HEK293 (cell line): ENCODE results near the gene CSMD2.

Experiments used
- ATF2 ChIP-seq: fragments of 450-650 bp; formaldehyde crosslinking; IDR thresholded peaks from 2 replicates; pipeline ENCODE4 v1.5.1; 2016; ENCODE audit warnings: missing biosample characterization, missing genetic modification characterization, low read depth
- GLIS1 ChIP-seq: fragments of 450-650 bp; formaldehyde crosslinking; IDR thresholded peaks from 2 replicates; pipeline ENCODE4 v1.5.1; 2016; ENCODE audit warnings: missing biosample characterization, missing genetic modification characterization
- INSM2 ChIP-seq: fragments of 450-650 bp; formaldehyde crosslinking; IDR thresholded peaks from 2 replicates; pipeline ENCODE4 v1.5.1; 2016; ENCODE audit warnings: missing biosample characterization, missing genetic modification characterization
- KLF9 ChIP-seq: fragments of 450-650 bp; formaldehyde crosslinking; IDR thresholded peaks from 2 replicates; pipeline ENCODE4 v1.5.1; 2016; ENCODE audit warnings: missing biosample characterization, missing genetic modification characterization, low read depth
- PATZ1 ChIP-seq: fragments of 450-650 bp; formaldehyde crosslinking; IDR thresholded peaks from 2 replicates; pipeline ENCODE4 v1.5.1; 2016; ENCODE audit warnings: missing biosample characterization, missing genetic modification characterization
- SCRT1 ChIP-seq: fragments of 450-650 bp; formaldehyde crosslinking; IDR thresholded peaks from 2 replicates; pipeline ENCODE4 v1.5.1; 2016; ENCODE audit warnings: missing biosample characterization, missing genetic modification characterization, borderline replicate concordance
- ZBTB26 ChIP-seq: fragments of 450-650 bp; formaldehyde crosslinking; optimal IDR thresholded peaks from 2 replicates; pipeline ENCODE3; 2016; ENCODE audit warnings: missing biosample characterization, mild to moderate bottlenecking, missing genetic modification characterization
- ZNF140 ChIP-seq: fragments of 450-650 bp; formaldehyde crosslinking; IDR thresholded peaks from 2 replicates; pipeline ENCODE4 v1.5.1; 2016; ENCODE audit warnings: missing biosample characterization, missing genetic modification characterization
- ZNF223 ChIP-seq: fragments of 450-650 bp; formaldehyde crosslinking; IDR thresholded peaks from 2 replicates; pipeline ENCODE4 v1.5.1; 2016; ENCODE audit warnings: missing biosample characterization, missing genetic modification characterization
- ZNF426 ChIP-seq: fragments of 450-650 bp; formaldehyde crosslinking; IDR thresholded peaks from 2 replicates; pipeline ENCODE4 v1.5.1; 2017; ENCODE audit warnings: missing biosample characterization, missing genetic modification characterization, mild to moderate bottlenecking, inconsistent platforms, moderate library complexity
- ZNF449 ChIP-seq: fragments of 450-650 bp; formaldehyde crosslinking; IDR thresholded peaks from 2 replicates; pipeline ENCODE4 v1.5.1; 2017; ENCODE audit warnings: missing biosample characterization, mild to moderate bottlenecking, missing genetic modification characterization, moderate library complexity
- ZNF629 ChIP-seq: fragments of 450-650 bp; formaldehyde crosslinking; IDR thresholded peaks from 2 replicates; pipeline ENCODE4 v1.5.1; 2017; ENCODE audit warnings: missing biosample characterization, missing genetic modification characterization
- ZNF654 ChIP-seq: fragments of 450-650 bp; formaldehyde crosslinking; IDR thresholded peaks from 2 replicates; pipeline ENCODE4 v1.5.1; 2016; ENCODE audit warnings: low read depth, missing biosample characterization, missing genetic modification characterization
- ZNF658 ChIP-seq: fragments of 450-650 bp; formaldehyde crosslinking; IDR thresholded peaks from 2 replicates; pipeline ENCODE4; 2016; ENCODE audit warnings: missing biosample characterization, missing genetic modification characterization
- ZNF792 ChIP-seq: fragments of 450-650 bp; formaldehyde crosslinking; IDR thresholded peaks from 2 replicates; pipeline ENCODE4 v1.5.1; 2016; ENCODE audit warnings: missing biosample characterization, missing genetic modification characterization
- ZSCAN23 ChIP-seq: fragments of 450-650 bp; formaldehyde crosslinking; IDR thresholded peaks from 2 replicates; pipeline ENCODE4 v1.5.1; 2016; ENCODE audit warnings: missing biosample characterization, missing genetic modification characterization
- ZSCAN4 ChIP-seq: fragments of 450-650 bp; formaldehyde crosslinking; IDR thresholded peaks from 2 replicates; pipeline ENCODE4 v1.5.1; 2017; ENCODE audit warnings: missing biosample characterization, missing genetic modification characterization
- ZXDB ChIP-seq: fragments of 450-650 bp; formaldehyde crosslinking; IDR thresholded peaks from 2 replicates; pipeline ENCODE4 v1.5.1; 2016; ENCODE audit warnings: missing biosample characterization, missing genetic modification characterization

CSMD2 gene

GRCh38 chr1:34163792-34164731 lies 968 bp downstream of the CSMD2 start (continued):
- TF ChIP-seq INSM2 (no peak), PATZ1 (tag by site-specific recombination) (0 out of 2 replicates have a peak, but pooled peaks have one; percentile 12), ZNF654 (no peak), KLF9 (tag by site-specific recombination) (no peak), SCRT1 (tag by site-specific recombination) (no peak), ZBTB26 (peak; percentile 45), ZNF629 (no peak), ATF2 (tag by site-specific recombination) (no peak), ZNF426 (tag by site-specific recombination) (no peak), ZXDB (tag by site-specific recombination) (no peak), GLIS1 (tag by site-specific recombination) (peak; percentile 84), ZNF792 (tag by site-specific recombination) (no peak), ZSCAN23 (tag by site-specific recombination) (no peak), ZNF223 (tag by site-specific recombination) (no peak), ZNF658 (tag by site-specific recombination) (no peak), ZNF449 (no peak), ZNF140 (tag by site-specific recombination) (no peak), ZSCAN4 (tag by site-specific recombination) (no peak)
